DMS 273 (cell line): Measurements from ENCODE around the gene NR2F1.
A peak's percentile ranks its signal among the peaks of the same experiment; 100 is the strongest.

Source experiments
- DNase-seq: peaks from one replicate; lab custom pipeline; 2025; ENCODE audit not compliant: unreplicated experiment; lab: John Stamatoyannopoulos, UW

The NR2F1 gene

DNA sequence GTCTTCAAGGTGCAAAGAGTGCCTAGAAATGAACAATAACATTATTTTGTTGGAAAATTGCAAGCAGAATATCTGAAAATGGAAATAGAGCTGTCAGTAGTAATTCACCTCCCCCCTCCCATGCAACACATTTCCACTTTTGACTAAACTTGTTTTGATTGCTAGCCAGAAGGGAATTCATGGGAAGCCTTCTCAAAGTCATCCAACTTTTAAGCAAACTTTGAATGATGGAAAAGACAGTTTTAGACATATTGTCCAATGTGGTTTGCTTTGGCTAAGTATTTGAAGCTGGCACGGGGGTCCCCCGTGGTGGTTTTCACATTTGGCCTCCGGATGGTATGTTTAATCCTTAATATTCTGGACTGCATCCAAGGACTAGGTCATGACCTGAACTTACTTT lies 7.5 kb downstream of the NR2F1 start:
- DNase-seq = no peak

DNA sequence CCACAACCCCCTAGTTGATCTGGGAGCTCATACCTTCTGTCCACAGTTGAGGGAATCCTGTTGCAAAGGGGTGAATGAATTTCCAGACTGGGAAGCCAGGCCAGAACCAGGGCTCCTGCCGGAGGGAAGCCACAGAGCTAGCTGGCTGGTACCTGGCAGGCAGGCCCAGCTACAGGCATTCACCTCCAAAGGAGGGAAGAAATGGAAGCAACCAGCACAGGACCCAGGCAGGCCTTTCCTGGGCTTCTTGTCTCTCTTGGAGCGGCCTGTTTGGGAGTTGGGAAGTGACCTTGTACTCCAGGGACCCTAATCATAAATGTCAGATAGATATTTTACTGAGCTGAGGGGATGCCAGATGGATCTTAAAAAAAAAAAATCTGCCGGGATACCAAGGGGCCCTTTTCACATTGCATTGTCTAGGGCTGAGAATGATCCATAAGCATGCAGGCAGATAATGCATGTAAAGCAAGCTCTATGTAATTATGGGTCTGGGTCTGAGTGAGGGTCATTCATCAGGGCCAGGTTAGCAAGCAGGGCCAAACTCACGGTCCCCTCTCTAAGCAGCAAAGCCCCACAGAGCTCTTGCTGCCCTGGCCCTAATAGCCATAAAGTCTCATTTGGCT lies 8.4 kb downstream of the NR2F1 start:
- no peak for DNase-seq

DNA sequence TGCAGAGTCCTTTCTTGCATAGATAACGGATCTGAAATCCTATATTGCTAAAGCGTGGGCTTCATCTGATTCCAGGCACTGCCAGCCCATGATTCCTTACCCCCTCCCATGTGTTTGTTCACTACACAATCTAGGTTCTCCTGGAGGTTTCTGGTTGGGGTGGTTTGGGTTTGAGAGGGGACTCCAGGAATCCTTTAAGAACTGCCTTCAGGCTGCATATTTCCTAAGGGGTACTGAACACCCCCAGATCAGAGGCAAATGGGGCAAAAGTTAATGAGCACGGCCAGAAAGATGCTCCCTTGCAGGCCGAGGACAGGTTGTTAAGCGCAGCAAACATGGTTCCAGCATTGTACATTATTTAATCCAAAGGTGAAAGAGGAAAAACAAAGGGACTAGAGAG lies 9.9 kb downstream of the NR2F1 start:
- no peak for DNase-seq

DNA sequence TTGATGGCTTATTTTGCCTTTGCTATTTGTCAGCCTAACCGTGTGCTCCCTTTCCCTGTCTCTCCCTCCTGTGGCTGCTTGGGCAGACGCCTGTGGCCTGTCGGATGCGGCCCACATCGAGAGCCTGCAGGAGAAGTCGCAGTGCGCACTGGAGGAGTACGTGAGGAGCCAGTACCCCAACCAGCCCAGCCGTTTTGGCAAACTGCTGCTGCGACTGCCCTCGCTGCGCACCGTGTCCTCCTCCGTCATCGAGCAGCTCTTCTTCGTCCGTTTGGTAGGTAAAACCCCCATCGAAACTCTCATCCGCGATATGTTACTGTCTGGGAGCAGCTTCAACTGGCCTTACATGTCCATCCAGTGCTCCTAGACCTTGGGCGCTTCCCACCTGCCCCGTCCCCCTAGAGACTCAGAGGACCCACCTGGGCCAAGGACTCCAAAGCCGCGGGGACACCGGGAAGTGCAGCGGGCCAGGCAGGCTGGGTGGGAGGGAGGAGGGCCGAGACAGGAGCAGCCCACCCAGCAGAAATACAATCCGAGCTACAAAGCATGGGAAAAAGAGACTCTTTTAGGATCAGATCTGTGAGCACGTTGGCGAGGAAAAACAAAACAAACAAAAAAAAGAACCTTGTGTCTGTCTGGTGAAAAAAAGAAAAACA lies 10.6 kb downstream of the NR2F1 start:
- no peak for DNase-seq

DNA sequence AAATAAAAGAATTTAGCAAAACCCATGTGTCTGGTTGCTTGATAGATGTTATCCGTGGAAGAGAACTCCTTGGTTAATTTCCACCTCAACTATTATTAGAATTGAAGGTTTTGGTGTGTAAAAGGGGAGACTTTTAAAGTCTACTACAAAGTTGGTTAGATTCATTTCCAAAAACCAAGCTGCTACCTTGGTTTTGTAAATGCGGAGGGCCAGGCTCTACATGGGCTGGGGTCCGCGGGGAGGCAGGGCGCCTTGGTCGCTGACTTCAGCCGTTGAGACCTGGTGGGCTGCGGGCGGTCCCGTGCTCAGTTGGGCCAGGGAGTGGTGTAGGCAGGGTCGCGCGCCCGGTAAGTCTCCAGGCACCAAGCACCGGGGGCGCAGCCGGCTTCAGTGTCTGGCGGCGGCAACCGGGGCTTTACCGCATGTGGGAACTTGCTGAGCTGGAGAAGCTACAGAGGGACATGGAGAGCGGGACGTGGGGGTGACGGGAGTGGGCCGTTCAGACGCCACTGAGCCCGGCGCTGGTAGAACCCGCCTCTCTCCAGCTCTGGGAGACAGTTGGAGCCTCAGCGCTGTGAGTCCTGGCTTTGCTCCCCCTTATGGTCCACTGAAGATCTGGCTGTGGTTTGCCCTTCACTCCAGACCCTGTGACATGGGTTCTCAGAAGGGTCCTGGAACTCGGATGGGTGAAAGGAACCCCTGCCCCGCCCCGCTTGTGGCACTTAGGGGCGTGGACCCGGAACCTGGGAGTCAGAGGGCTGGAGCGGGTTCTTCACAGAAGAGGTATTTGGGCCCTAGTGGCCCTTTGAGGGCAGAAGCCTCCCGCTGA lies 11.8 kb downstream of the NR2F1 start:
- no peak for DNase-seq

DNA sequence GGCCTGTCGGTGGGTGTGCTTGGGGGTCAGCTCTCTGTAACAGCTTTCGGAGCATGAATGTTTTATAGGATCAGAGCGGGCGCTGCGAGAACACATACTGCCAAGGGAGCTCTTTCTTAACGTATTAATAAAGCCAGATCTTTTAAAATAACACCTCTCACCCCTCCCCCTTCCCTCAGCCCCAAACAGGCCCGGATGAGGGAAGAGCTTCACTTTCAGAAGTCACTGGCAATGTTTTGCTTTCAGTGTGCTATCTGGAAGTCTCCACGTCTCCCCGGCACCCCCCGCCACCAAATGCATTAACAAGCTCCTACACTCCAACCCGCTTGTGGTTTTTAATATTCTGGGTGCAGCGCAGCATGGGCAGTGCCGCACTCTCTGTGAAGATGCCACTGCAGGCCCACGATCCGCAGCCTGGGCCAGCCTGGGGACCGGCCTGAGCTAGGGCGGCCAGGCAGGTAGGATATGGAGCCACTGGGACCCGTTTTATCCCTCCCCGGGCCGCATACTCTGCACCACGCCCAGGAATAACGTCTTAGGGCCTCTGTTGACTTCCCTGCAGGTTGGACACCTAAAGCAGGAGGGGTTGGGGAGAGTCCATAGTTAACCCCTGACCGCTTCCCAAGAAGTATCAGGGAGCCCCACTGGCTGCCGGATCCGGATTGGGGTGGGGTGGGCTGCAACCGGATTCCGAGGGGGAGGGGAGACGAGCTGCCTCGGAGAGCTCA lies 12.6 kb downstream of the NR2F1 start:
- no peak for DNase-seq

DNA sequence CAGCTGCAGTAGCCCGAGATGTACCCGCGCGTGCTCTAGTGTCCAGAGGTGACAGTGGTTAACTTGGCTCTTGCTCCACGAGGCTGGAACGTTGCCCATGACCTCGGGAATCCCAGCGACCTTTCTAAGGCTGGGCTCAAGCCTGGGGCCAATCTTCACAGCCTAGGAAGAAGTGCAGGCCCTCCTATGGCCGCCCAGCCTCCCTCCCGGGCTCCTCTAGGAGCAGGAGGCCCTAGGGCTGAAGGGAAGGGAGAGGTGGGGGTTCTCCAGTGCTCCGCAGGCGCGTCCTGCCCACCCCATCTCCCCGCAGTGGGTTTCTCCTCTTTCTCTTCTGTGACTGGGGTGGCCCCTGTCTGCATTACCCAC lies 13.3 kb downstream of the NR2F1 start:
- no peak for DNase-seq

DNA sequence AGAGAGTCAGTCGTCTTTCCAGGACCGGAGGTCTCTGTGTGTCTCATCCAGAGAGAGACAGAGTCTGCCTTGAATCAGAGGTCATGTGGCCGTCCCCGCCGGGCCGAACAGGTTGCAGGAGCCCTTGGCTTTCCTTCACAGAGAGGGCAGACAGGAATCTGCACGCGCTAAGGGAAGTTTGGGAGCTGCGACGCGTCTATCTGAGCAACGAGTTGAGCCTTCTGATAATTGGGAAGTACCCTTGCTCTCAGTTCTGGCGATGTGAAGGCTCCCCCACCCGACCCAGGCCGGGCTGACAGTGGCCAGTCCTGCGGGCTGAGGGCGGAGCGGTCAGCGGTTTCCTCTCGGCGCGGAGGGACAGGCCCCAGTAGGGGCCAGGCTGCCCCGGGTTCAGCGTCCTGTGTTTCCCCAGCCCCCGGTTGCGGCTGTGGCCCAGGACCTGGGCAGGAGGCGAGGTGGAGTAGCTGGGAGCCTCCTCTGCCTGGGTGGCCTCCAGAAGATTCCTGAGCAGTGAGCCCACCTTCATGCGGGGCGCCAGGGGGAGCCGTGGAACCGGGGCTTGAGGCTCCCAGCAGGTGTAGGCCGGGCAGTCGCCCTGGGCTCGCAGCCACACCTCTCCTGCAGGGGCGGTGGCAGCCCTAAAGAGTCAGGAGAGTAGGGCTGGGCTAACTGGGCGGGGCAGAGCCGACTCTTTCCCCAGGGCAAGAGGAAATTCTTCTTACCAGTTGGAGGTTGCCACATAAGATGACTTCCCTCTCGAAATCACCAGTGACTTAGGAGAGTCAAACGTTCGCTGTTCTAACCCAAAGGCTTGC lies 13.9 kb downstream of the NR2F1 start:
- DNase-seq = no peak

DNA sequence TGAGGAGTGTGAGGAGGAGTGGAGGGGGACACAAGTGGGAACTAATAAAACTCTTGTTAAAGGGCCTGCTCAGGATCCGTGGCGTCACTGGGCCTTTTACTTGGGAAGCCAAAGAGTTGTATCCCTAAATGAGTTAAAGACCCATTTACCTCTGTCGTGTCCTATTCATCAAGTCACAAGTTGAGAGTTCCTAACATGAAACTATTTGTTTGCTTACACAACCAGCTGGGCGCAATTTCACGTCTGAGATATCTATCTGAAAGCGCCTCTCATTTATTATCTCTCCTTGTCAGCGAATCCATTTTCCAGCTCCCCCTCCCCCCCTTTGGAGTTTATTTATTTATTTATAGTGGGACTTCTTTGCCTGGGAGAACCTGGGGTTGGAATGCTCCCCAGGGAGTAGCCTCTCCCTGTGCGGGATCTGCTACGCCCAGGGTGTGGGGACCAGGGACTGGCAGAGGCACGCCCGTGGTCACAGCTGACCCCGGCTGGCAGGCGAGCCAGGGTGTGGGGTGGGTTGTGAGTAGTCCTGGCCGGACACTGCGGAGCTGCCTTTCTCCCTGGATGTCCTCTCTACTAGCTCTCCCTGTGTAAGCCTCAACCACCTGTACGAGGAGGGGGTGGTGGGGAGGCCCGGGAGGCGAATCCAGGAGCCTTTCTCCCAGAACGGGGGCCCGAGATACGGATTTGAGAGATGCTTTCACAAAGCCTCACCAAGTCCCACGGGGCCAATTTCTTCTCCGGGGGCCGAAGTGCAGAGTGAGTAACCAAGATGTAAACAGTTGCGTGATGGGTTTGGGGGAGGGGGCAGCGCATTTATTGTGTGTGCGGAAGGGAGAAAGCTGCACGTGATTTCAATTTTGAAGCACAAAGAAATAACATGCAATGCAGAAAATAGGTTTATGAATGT lies 15.3 kb downstream of the NR2F1 start:
- no peak for DNase-seq

DNA sequence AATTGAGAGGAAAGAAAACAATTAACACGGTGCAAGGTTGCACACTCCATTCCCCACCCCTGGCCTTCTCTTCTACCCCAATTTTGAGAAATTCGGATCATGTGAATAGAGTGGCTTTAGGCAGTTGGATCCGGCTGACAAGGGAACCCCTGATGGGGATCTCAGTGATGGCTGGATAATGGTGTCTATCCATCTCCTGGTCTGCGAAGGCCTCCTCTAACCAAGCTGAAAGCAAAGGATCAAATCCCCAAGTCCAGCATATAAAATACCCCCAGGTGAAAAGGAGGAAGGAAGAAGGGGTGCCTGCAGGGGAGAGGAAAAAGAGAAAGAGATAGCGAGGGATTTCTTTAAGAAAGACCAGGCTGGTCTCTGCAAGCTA lies 16.0 kb downstream of the NR2F1 start:
- no peak for DNase-seq

DNA sequence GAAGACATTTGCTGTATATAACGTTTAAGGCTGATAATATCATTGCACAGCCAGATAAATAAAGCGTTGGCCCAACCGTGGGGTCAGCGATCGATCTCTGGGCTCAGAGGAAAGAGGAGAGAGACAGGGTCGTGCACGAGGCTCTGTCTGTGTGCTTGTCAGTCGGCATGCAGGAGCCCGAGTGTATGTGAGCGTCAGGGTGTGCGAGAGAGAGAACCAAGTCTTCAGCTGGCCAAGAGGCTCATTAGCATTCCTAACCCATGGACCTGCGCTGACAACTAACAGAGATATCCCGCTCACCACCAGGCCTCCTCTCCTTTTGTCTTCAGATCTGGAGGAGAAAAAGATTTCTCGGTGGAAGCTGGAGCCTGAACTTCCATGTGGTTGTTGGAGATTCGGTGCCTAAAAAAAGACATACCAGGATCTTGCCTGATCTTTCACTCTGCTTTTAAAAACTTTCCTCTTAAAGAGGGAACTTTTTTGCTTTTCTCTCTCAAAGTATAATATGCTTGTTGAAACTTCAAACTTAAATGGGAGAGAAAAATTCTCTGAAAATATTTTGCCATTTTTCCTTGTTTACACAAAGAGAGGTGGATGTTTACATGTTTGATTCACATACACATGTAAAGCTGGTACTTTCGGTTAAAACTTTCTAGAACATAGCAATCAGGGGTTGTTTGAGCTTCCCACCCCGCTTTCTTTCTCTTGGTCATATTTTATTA lies 16.5 kb downstream of the NR2F1 start:
- no peak for DNase-seq

DNA sequence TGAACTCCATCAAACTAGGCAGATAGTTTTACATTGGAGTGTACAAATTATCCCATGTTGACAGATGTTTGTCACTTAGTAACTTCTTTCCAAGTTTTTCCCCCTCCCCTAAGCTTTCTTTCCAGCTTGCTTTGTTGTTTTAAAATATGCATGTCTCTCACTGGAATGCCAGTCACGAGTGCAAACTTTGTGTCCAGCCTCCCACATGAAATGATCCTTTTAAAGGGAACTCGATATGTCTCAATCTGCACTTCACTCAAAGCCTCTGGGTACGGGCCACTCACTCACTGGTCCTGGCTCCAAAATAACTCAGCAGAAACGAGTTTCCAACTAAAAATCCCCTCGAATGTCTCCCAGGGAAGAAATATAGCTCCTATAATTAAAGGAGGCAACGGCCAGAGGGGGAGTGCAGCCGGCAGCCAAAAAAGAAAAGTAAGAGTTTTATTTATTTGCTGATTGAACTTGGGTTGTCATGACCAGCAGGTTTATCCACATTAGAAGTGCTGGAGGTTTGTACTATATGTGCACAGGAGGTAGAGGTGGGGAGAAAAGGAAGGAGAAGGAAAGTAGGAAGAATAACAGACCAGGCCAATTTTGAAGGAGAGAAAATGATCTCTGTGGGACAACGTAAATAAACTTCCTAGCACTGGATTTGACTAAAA lies 17.5 kb downstream of the NR2F1 start:
- peak; percentile 40 for DNase-seq

DNA sequence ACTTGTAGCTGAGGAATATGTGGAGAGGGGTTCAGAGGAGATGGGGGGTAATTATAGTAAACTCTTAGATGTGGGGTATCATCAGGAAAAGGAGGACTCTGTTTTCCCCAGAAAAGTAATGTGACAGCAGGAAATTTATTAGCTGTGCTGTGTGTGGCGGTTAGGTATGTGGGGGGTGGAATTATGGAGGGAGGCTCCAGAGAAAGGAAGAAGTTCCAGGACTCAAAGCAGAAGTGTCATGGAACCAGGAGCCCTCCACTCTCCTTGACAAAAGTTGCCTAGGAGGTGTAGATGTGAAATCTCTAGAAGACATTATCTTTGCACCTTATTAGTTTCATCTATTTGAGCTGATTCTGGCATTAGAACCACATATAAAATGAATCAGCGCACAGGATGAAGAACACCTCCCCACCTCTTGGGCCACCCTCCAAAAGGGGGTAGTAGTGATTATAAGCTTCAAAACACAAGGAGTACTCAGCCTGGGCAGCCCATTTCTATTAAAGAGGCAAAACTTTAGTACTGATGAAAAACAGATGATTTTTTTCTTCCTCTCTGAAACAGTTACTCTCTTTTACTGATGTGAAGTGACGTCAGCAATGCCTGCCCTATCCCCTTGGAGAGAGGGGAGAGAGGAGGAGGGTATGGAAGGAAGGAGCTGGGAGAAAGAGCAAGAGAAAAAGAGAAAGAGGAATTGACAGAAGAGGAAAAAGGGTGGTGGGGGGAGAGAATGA lies 18.2 kb downstream of the NR2F1 start:
- DNase-seq = no peak

DNA sequence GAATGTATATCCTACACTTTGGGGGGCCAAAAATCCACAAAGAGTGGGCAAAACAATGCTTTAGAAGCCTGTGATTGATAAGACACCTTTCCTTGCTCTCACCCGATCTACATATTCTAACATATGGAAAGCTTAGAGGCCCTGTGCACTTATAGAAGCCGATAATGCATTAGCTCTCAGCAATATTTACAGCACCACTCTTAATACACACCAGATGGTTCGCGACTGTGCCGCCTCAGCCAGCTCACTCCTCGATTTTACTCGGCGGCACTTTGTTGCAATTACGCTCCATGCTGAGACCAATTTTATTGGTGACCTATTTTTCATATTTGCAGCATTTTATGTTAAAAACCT lies 18.8 kb downstream of the NR2F1 start:
- peak; percentile 22 for DNase-seq

DNA sequence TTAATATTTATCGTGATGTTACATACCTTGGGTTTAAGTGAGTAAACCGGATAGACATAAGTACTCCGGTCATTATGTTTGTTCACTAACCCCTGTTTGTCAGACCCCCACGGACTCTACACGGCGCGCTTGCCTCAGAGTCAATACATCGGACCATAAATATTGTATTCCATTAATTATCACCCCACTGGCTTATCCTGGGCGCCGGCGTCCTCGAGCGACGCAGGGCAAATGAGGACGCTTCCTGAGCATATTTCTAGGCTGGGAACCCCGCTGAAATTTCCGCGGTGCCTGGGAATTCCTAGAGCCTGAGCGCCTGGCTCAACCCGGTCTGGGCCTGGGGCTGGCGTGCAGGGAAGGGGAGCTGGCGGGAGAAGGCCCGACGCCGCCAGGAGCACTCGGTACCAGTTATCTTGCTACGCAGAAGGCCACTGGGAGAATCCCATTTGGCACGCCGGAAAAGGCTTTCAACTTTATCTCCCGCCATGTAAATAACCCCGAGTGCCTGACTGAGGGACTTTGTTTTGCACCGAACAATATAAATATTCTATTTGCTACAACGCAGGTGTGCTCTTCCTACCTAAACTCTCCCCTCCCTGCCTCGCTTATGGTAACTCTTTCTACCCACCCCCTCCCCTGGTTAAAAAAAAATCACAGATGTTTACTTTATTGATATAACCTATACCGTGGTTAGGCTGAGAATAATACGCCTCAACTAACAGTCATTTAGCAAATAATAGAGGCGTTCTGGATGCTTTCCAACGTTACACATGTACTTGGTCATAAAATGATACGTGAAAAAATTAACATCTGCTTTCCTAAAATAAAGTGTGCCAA lies 19.4 kb downstream of the NR2F1 start:
- no peak for DNase-seq

DNA sequence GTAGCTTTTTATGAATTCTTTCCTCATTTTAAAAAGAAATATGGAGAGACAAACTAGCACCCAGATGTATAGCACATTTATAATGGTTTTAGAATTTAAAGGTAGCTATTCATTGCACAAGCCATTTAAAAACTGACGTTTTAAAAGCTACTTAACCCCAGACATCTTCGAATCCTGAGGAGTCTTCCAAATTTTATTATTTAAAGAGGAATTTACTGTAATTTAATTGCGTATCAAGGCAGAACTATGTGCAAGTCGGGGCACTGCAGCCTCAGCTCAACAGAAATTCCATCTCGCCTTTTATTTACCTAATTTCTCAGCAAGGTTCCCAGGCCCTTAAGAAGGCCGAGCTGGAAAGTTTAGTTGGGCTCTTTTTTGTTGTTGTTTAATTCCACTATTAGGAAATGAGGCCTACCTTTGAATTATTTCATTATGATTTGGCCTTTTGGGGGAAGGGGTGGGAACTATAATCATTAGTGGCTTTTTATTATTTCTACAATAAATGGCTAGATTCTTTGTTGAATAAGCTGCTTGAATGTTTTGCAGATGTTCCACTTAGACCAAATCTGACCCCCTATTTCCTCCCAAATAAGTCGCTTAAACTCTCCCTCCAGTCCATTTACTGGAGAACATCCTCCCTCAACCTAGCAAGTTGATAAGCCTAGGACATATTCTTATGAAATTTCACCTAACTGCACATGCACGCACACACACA lies 20.2 kb downstream of the NR2F1 start:
- DNase-seq = no peak
